K562 (cell line): Measurements from ENCODE around the gene SLC4A9. TPM values are rescaled to one million over a fixed set of nuclear protein-coding genes. Genes with fewer than 3 reads are reported as not detected.
A peak's percentile ranks its signal among the peaks of the same experiment; 100 is the strongest.

Source experiments
- CC2D1A ChIP-seq: fragments of 450-650 bp; IDR thresholded peaks from 2 replicates; pipeline ENCODE4 v1.6.1; 2017; ENCODE audit warnings: mild to moderate bottlenecking
- CTBP1 ChIP-seq: fragments of 450-650 bp; IDR thresholded peaks from 2 replicates; pipeline ENCODE4 v1.6.1; 2016; ENCODE audit warnings: borderline replicate concordance
- ETV5 ChIP-seq: sonication (generic); formaldehyde crosslinking; IDR thresholded peaks from 2 replicates; pipeline ENCODE4 v1.4.0; 2020; ENCODE audit warnings: low read depth, mild to moderate bottlenecking, missing genetic modification reagents
- HCFC1 ChIP-seq: IDR thresholded peaks from 2 replicates; pipeline ENCODE4 v1.6.1; 2012; ENCODE audit warnings: low read depth, low read length, improper control_type of control experiment
- SAFB2 ChIP-seq: fragments of 200-400 bp; formaldehyde crosslinking; IDR thresholded peaks from 2 replicates; pipeline ENCODE4 v1.6.1; 2018; ENCODE audit warnings: borderline replicate concordance, low read length, low read depth, moderate library complexity; ENCODE audit not compliant: severe bottlenecking
- ZNF175 ChIP-seq: fragments of 200-800 bp; sonication (Bioruptor generic); IDR thresholded peaks from 2 replicates; pipeline ENCODE4 v1.6.1; 2016; ENCODE audit warnings: low read depth, mild to moderate bottlenecking, missing genetic modification characterization, missing compliant biosample characterization
- polyA plus RNA-seq, 8 experiments: library from polyadenylated mRNA; depleted of rRNA in 4 of 8; stranded (reverse) in 5 of 8; unstranded in 3 of 8; fragments of >200 nt; fragmentation: Nextera tagmentation in 2 of 8; fragmentation: Illumina TruSeq in 1 of 8; extraction: Ambion mirVana in 2 of 8; extraction: Trizol in 1 of 8; gene quantifications; 2 replicates each; pipeline versions ENCODE4 v1.2.1 to v1.2.3, GENCODE V29; 2011 to 2014; ENCODE audit warnings: inconsistent platforms in 1 of 8, missing spikeins in 1 of 8
- total RNA-seq, 7 experiments: library from RNA; depleted of rRNA in 6 of 7; stranded (reverse); fragments of >200 nt in 6 of 7; fragmentation: Illumina TruSeq in 2 of 7; extraction: Trizol in 2 of 7; gene quantifications; 2 replicates each; pipeline versions ENCODE4 v1.2.1 to v1.2.3, GENCODE V29; 2011 to 2021; ENCODE audit warnings: low replicate concordance in 1 of 7
- TF ChIP-seq, protein P1 (sequence below), 2 experiments: fragments of 450-650 bp; formaldehyde crosslinking in 1 of 2; IDR thresholded peaks; 2 replicates each; pipeline versions ENCODE4 v1.4.0 to v1.6.1; 2014 to 2020; ENCODE audit warnings: mild to moderate bottlenecking in 2 of 2, borderline replicate concordance in 1 of 2, low read depth in 1 of 2
- TF ChIP-seq, protein P2 (sequence below): fragments of 450-650 bp; formaldehyde crosslinking; IDR thresholded peaks from 2 replicates; pipeline ENCODE4 v1.4.0; 2020; ENCODE audit warnings: mild to moderate bottlenecking, moderate library complexity
- TF ChIP-seq, protein P3 (sequence below): fragments of 250-450 bp; sonication (Bioruptor Pico); IDR thresholded peaks from 2 replicates; pipeline ENCODE4 v1.4.0; 2020

The SLC4A9 gene
- total and polyA plus RNA-seq, 9 of the 15 experiments (the other 6 are each of a cell fraction or from before 2014, with no cell fraction given): 0.05 to 0.13 TPM; not detected in 7

DNA sequence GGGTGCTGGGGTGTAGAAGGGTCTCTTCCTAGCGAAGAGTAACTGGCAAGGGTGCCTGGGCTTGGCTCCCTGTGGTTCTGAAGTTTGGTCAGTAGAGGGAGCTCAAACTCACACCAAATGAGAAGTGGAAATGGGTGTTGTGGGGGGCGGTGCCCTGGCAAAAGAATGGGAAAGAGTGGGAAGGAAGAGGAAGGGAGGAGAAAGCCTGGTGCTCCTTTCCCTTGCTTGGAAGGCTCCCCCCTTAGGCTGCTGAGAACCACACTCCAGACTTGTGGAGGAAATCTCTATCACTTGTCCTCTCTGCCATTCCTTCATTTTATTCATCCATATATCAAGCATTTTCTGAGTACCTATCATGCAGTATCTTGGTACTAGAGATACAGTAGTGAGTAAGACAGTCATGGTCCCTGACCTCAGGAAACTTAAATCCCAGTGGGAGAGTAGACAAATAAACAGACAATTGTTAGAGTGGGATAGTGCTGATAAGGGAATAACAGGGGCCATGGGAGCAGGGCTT lies 13.0 kb downstream of the SLC4A9 start (continued):
- TF ChIP-seq, protein P1, sequence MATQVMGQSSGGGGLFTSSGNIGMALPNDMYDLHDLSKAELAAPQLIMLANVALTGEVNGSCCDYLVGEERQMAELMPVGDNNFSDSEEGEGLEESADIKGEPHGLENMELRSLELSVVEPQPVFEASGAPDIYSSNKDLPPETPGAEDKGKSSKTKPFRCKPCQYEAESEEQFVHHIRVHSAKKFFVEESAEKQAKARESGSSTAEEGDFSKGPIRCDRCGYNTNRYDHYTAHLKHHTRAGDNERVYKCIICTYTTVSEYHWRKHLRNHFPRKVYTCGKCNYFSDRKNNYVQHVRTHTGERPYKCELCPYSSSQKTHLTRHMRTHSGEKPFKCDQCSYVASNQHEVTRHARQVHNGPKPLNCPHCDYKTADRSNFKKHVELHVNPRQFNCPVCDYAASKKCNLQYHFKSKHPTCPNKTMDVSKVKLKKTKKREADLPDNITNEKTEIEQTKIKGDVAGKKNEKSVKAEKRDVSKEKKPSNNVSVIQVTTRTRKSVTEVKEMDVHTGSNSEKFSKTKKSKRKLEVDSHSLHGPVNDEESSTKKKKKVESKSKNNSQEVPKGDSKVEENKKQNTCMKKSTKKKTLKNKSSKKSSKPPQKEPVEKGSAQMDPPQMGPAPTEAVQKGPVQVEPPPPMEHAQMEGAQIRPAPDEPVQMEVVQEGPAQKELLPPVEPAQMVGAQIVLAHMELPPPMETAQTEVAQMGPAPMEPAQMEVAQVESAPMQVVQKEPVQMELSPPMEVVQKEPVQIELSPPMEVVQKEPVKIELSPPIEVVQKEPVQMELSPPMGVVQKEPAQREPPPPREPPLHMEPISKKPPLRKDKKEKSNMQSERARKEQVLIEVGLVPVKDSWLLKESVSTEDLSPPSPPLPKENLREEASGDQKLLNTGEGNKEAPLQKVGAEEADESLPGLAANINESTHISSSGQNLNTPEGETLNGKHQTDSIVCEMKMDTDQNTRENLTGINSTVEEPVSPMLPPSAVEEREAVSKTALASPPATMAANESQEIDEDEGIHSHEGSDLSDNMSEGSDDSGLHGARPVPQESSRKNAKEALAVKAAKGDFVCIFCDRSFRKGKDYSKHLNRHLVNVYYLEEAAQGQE (IDR thresholded peaks at IDR 0.05; ENCODE audit: borderline replicate concordance): peak; percentile 51; the same call in 1 of the 2 replicates
- TF ChIP-seq, protein P1 (CRISPR knock-in tag; IDR thresholded peaks at IDR 0.05; ENCODE audit: low read depth): no peak
- TF ChIP-seq SAFB2 (no peak), CTBP1 (0 out of 2 replicates have a peak, but pooled peaks have one; percentile 15), HCFC1 (no peak), ETV5 (CRISPR knock-in tag) (0 out of 2 replicates have a peak, but pooled peaks have one; percentile 26), ZNF175 (CRISPR knock-in tag) (no peak), CC2D1A (peak; percentile 71; the same call in 1 of the 2 replicates)
- TF ChIP-seq, protein P2, sequence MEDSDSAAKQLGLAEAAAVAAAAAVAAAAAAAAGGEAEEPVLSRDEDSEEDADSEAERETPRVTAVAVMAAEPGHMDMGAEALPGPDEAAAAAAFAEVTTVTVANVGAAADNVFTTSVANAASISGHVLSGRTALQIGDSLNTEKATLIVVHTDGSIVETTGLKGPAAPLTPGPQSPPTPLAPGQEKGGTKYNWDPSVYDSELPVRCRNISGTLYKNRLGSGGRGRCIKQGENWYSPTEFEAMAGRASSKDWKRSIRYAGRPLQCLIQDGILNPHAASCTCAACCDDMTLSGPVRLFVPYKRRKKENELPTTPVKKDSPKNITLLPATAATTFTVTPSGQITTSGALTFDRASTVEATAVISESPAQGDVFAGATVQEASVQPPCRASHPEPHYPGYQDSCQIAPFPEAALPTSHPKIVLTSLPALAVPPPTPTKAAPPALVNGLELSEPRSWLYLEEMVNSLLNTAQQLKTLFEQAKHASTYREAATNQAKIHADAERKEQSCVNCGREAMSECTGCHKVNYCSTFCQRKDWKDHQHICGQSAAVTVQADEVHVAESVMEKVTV (CRISPR knock-in tag): peak; percentile 31; the same call in 1 of the 2 replicates
- TF ChIP-seq, protein P3, sequence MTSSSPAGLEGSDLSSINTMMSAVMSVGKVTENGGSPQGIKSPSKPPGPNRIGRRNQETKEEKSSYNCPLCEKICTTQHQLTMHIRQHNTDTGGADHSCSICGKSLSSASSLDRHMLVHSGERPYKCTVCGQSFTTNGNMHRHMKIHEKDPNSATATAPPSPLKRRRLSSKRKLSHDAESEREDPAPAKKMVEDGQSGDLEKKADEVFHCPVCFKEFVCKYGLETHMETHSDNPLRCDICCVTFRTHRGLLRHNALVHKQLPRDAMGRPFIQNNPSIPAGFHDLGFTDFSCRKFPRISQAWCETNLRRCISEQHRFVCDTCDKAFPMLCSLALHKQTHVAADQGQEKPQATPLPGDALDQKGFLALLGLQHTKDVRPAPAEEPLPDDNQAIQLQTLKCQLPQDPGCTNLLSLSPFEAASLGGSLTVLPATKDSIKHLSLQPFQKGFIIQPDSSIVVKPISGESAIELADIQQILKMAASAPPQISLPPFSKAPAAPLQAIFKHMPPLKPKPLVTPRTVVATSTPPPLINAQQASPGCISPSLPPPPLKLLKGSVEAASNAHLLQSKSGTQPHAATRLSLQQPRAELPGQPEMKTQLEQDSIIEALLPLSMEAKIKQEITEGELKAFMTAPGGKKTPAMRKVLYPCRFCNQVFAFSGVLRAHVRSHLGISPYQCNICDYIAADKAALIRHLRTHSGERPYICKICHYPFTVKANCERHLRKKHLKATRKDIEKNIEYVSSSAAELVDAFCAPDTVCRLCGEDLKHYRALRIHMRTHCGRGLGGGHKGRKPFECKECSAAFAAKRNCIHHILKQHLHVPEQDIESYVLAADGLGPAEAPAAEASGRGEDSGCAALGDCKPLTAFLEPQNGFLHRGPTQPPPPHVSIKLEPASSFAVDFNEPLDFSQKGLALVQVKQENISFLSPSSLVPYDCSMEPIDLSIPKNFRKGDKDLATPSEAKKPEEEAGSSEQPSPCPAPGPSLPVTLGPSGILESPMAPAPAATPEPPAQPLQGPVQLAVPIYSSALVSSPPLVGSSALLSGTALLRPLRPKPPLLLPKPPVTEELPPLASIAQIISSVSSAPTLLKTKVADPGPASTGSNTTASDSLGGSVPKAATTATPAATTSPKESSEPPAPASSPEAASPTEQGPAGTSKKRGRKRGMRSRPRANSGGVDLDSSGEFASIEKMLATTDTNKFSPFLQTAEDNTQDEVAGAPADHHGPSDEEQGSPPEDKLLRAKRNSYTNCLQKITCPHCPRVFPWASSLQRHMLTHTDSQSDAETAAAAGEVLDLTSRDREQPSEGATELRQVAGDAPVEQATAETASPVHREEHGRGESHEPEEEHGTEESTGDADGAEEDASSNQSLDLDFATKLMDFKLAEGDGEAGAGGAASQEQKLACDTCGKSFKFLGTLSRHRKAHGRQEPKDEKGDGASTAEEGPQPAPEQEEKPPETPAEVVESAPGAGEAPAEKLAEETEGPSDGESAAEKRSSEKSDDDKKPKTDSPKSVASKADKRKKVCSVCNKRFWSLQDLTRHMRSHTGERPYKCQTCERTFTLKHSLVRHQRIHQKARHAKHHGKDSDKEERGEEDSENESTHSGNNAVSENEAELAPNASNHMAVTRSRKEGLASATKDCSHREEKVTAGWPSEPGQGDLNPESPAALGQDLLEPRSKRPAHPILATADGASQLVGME (CRISPR knock-in tag): no peak
